ENCODE measurements around the gene FOSB.
A peak's percentile ranks its signal among the peaks of the same experiment; 100 is the strongest.

The FOSB gene

DNA sequence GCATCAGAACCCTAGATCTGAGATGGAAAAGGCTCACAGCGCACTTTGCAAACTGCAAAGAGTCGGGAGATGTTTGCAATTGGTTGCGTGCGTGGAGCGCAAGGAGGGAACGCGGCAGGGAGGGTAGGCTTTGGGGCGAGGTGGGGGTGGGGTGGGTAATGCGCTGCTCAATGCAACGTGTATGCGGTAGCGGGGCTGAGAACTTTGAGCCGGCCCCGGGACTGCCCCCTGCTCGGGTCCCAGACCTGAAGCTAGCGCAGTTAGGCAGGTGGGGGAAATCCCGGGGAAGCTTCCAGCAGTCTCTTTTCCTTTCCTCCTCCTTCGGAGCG is 971 bp downstream of the FOSB start:
- DNase-seq (ENCODE audit: low read depth in 3 of 3), result no peak

DNA sequence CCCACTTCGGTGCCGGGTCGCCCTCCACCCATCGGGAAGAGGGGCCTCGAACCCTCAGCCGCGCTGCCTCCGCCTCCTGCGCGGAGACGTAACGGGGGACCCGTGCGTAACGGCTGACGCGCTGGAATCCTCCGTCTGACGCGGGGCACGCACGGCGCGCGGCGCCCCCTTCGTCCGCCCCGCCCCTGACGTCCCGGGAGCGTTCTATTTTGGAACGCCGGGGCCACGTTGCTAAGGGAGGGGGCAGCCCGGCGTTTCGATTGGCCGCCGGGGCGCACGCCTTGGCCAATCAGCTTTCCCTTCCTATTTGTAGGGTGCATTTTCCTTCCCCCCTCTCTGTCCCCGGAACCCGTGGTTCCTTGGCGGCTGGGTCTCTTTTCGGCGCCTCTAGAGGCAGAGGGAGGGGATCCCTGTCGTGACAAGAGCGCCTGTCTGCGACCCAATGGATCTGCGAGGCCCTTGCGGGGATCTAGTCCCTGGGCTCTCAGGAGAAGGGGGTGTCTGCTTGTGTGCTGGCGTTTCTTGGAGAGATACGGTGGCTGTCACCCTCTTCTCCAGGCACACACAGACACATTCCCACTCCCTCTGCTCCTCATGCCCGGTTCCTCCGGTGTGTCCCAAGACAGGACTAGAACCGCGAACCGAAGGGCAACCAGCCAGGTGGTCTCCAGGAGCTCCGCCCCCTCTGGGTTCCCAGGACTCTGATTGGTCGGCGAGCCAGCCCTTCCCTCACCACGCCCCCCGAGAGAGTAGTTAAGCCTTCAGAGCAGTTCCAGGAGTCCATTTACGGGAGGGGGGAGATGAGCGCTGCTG is 1.5 kb downstream of the FOSB start:
- DNase-seq (ENCODE audit: low read depth in 3 of 3), result peak; percentile 89 to 91 (median 89)

DNA sequence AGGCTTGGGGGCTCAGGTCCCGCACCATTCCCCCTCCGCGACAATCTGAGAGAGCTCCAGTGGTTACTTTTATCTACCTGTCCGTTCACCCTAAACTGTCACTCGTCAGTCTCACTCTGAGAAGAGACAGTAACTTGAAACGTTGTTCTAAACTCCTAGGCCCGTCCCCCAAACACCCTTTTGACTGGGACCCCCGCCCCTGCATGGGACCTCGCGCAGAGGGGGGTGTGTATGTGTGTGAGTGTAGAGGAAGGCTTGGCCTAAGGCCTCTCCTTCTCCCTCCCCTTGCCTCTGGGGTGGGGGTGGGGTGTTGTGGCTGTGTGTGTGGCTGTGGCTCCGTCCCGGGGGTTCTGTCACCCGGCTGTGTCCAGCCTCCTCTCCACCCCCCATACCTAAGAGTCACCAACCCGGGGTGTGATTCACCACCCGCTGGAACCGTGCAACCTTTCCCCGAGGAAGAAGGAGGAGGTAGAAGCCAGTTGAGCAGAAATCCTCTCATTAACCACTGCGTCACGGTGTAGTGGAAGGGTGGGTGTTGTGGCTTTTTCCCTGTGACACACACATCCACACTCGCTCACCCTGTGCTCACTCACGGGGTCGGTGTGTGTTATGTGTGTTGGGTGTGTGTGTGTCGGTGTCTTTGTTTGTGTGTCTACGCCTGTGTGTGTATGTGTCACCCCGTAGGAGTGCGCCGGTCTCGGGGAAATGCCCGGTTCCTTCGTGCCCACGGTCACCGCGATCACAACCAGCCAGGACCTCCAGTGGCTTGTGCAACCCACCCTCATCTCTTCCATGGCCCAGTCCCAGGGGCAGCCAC is 2.4 kb downstream of the FOSB start:
- no peak for DNase-seq (ENCODE audit: low read depth in 3 of 3)

GRCh38 chr19:45470762-45471081 is 2.9 kb downstream of the FOSB start:
- no peak for DNase-seq (ENCODE audit: low read depth in 3 of 3)

GRCh38 chr19:45471111-45471930 is 3.5 kb downstream of the FOSB start:
- no peak for DNase-seq (ENCODE audit: low read depth in 3 of 3)

DNA sequence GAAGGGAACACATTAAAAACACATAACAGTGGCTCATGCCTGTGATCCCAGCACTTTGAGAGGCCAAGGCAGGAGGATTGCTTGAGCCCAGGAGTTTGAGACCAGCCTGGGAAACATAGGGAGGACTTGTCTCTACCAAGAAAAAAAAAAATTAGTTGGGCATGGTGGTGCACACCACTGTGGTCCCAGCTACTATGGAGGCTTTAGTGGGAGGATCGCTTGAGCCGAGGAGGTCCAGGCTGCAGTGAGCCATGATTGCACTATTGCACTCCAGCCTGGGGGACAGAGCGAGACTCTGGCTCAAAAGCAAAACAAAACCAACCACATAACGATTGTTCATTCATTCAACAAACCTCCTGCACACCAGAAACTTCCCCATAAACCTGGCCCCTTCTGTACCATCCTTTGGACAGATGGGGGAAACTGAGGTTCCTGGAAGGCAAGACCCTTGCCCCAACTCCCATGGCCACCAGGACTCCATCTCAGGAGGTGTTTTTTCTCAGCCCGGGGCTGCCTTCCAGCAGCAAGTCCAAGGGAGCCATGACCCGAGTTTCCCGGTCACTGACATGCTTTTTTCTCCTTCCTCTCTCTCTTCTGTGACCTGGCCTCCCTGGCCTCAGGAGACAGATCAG is 4.3 kb downstream of the FOSB start:
- no peak for DNase-seq (ENCODE audit: low read depth in 3 of 3)

DNA sequence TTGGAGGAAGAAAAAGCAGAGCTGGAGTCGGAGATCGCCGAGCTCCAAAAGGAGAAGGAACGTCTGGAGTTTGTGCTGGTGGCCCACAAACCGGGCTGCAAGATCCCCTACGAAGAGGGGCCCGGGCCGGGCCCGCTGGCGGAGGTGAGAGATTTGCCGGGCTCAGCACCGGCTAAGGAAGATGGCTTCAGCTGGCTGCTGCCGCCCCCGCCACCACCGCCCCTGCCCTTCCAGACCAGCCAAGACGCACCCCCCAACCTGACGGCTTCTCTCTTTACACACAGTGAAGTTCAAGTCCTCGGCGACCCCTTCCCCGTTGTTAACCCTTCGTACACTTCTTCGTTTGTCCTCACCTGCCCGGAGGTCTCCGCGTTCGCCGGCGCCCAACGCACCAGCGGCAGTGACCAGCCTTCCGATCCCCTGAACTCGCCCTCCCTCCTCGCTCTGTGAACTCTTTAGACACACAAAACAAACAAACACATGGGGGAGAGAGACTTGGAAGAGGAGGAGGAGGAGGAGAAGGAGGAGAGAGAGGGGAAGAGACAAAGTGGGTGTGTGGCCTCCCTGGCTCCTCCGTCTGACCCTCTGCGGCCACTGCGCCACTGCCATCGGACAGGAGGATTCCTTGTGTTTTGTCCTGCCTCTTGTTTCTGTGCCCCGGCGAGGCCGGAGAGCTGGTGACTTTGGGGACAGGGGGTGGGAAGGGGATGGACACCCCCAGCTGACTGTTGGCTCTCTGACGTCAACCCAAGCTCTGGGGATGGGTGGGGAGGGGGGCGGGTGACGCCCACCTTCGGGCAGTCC is 5.0 kb downstream of the FOSB start:
- DNase-seq (ENCODE audit: low read depth in 3 of 3), result no peak

DNA sequence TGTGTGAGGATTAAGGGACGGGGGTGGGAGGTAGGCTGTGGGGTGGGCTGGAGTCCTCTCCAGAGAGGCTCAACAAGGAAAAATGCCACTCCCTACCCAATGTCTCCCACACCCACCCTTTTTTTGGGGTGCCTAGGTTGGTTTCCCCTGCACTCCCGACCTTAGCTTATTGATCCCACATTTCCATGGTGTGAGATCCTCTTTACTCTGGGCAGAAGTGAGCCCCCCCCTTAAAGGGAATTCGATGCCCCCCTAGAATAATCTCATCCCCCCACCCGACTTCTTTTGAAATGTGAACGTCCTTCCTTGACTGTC is 5.5 kb downstream of the FOSB start:
- no peak for DNase-seq (ENCODE audit: low read depth in 3 of 3)

DNA sequence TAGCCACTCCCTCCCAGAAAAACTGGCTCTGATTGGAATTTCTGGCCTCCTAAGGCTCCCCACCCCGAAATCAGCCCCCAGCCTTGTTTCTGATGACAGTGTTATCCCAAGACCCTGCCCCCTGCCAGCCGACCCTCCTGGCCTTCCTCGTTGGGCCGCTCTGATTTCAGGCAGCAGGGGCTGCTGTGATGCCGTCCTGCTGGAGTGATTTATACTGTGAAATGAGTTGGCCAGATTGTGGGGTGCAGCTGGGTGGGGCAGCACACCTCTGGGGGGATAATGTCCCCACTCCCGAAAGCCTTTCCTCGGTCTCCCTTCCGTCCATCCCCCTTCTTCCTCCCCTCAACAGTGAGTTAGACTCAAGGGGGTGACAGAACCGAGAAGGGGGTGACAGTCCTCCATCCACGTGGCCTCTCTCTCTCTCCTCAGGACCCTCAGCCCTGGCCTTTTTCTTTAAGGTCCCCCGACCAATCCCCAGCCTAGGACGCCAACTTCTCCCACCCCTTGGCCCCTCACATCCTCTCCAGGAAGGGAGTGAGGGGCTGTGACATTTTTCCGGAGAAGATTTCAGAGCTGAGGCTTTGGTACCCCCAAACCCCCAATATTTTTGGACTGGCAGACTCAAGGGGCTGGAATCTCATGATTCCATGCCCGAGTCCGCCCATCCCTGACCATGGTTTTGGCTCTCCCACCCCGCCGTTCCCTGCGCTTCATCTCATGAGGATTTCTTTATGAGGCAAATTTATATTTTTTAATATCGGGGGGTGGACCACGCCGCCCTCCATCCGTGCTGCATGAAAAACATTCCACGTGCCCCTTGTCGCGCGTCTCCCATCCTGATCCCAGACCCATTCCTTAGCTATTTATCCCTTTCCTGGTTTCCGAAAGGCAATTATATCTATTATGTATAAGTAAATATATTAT is 6.1 kb downstream of the FOSB start:
- DNase-seq (ENCODE audit: low read depth in 3 of 3), result no peak

DNA sequence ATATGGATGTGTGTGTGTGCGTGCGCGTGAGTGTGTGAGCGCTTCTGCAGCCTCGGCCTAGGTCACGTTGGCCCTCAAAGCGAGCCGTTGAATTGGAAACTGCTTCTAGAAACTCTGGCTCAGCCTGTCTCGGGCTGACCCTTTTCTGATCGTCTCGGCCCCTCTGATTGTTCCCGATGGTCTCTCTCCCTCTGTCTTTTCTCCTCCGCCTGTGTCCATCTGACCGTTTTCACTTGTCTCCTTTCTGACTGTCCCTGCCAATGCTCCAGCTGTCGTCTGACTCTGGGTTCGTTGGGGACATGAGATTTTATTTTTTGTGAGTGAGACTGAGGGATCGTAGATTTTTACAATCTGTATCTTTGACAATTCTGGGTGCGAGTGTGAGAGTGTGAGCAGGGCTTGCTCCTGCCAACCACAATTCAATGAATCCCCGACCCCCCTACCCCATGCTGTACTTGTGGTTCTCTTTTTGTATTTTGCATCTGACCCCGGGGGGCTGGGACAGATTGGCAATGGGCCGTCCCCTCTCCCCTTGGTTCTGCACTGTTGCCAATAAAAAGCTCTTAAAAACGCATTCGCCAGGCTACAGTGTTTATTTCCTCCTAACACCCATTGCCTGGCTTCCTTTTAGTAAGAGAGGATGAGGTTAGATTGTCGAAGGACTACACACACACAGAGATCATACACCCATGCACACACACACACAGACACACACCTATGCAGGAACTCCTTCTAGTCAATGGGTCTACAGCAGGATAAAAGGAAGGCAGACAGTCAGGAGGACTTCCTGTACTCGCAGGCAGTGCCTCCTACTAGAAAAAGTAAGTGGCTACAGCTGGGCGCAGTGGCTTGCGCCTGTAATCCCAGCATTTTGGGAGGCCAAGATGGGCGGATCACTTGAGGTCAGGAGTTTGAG is 7.1 kb downstream of the FOSB start:
- DNase-seq (ENCODE audit: low read depth in 3 of 3), result no peak

DNA sequence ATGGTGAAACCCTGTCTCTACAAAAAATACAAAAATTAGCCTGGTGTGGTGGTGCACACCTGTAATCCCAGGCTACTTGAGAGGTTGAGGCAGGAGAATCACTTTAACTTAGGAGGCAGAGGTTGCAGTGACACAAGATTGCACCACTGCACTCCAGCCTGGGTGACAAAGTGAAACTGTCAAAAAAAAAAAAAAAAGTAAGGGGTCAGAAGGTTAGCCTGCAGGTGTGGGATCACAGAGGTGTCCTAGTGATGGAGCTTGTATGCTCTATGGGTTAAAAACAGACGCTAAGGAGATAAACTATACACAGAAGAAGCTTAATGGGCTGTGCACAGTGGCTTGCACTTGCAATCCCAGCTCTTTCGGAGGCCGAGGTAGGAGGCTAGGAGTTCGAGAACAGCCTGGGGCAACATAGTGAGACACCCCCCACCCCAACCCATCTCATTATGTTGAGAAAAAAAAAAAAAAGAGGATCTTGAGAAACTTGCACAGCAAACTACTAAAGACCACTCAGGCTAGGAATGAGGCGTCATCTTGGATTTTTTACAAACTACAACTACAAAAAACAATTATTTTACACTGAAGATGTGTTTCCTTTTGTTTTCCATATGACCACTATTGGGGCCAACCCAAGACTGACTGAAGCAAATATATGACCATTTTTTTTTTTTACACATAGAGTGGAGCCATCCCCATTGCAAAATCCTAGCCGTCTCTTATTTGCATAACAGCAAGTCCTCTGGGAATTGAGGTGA is 7.9 kb downstream of the FOSB start:
- DNase-seq (ENCODE audit: low read depth in 3 of 3), result no peak

DNA sequence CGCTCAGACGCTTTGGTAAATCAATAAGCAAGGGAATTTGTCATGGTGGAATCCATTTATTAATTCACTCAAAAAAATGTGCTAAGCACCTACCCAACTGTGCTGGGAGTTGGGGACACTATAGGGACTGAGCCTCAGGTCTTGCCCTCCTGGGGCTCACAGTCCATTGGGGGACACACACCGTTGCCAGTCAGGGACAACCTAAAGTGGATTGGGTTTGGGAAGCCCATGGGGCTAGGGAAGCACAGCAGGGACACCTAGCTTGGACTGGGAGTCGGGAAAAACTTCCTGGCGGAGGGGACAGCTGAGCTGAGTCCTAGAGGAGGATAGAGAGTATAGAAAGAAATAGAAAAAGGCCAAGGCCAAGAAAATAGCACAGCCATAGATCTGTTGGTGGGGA is 8.5 kb downstream of the FOSB start:
- no peak for DNase-seq (ENCODE audit: low read depth in 3 of 3)

- DNase-seq (ENCODE audit: low read depth in 3 of 3), result no peak
These were observed 9.4 kb downstream of the FOSB start for GRCh38 chr19:45477186-45477585.

DNA sequence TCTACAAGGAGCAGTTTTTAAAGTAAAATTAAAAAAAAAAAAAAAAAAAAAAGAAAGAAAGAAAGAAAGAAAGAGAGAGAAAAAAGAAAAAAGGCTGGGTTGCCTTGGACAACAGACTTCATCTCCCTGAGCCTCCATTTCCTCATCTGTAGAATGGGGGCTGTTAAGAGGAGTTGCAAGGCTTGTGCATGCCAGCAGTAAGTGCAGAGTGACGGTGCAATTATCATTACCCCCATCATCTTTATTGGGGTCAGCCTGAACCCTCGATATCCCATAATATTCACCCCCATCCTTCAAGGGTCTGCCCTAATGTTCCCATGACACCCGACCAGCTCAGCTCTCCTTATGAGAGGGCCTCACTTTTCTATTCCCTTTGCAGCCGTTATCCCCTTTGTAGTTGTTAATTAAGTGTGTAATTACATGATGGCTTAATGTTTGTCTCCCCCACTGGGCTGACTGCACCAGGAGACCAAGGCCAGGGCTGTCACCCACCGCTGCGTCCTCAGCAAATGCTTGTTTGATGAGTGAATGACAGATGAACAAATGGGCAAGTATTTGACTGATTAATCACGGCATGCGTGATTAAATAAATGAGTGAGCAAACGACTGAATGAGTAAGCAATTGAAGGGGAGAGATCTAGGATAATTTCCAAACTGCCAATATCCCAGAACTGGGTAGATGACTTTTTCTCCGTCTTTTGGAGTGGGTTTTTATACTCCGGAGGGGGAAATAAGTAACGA is 10.1 kb downstream of the FOSB start:
- DNase-seq (ENCODE audit: low read depth in 3 of 3), result no peak

DNA sequence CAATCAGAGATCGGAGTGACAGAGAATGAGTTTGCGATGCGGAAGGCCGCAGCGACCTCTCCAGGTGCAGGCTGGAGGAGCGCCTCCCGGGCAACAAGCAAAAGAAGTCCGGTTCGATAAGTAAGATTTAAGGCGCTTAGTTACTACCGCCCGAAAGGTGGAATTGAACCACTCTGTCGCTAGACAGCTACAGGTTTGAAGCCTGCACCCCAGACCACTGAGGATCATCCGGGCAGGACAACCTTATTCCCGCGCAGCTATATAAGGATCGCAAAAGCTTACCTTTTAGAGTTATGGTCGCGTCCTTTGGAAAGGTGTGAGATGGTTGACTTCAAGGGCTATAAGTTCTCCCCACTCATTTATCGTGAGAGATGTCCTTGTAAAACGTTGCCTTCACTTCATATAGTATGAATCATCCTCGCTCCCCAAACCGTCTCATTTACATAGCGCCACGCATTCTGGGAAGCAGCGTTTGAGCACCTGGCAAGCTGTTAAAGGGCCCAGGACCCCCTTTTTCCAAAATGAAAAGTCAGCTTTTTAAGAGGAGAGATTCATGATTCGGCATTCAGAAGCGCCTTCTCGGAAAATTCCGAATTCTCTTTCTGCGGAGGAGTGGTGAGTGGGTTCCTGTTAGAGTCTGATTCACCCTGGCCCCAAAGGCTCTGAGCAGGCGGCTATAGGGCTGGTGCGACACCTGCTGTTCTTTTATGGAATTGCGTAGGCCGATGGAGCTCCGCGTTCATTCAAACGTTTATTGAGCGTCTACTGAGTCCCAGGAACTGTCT is 10.8 kb downstream of the FOSB start:
- DNase-seq (ENCODE audit: low read depth in 3 of 3), result peak; percentile 83 to 87 (median 86)

DNA sequence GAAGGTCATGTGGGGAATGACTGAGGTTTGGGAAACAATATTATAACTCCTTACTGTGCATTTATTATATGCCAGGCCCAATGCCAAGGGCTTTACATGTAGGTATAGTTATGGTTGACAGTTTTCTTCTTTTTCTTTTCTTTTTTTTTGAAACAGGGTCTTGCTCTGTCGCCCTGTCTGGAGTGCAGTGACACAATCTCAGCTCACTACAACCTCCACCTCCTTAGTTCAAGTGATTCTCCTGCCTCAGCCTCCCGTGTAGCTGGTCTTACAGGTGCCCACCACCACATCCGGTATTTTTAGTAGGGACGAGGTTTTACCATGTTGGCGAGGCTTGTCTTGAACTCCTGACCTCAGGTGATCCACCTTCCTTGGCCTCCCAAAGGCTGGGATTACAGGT is 15.2 kb downstream of the FOSB start:
- DNase-seq (ENCODE audit: low read depth in 3 of 3), result no peak

Measured in stimulated activated CD4-positive, alpha-beta T cell treated with anti-CD3 and anti-CD28 coated beads, TNF-alpha, amount 100 ng/mL, for 48 hours (primary cell).